ENCODE data around the gene ELL3.
"Not testable (repeated sequence)": the region's sequence is repeated elsewhere in the genome, so short reads cannot be mapped to it uniquely, and the experiment has no call there.

The ELL3 gene

GRCh38 chr15:43776718-43777266, at the start of gene ELL3:
TSS of gene ELL3 (minus strand) at chr15:43776966. CDS start at chr15:43776901, 65 bp downstream.
- peak; percentile 82 for DNase-seq

GRCh38 chr15:43826029-43826507, 49.3 kb upstream of the ELL3 start:
- DNase-seq: no peak

- not testable (repeated sequence) for DNase-seq
These were observed 48.5 kb upstream of the ELL3 start for GRCh38 chr15:43825305-43825704.

- DNase-seq: peak; percentile 97
These were observed 47.8 kb upstream of the ELL3 start, which contains the start of gene MFAP1 for GRCh38 chr15:43824302-43825246. TSS of gene MFAP1 (minus strand) at chr15:43824690. CDS start at chr15:43824569, 121 bp downstream.

GRCh38 chr15:43821505-43821904, 44.7 kb upstream of the ELL3 start:
- DNase-seq: no peak

GRCh38 chr15:43815064-43815463, 38.3 kb upstream of the ELL3 start:
- not testable (repeated sequence) for DNase-seq

- no peak for DNase-seq
These were observed 32.4 kb upstream of the ELL3 start for GRCh38 chr15:43808960-43809678.

- DNase-seq: no peak
These were observed 31.7 kb upstream of the ELL3 start for GRCh38 chr15:43808435-43808950.

- DNase-seq: not testable (repeated sequence)
These were observed 25.9 kb upstream of the ELL3 start for GRCh38 chr15:43802676-43803075.

- DNase-seq: peak; percentile 94
These were observed 23.7 kb upstream of the ELL3 start, which contains the start of gene HYPK for GRCh38 chr15:43800286-43801141. TSS of gene HYPK (plus strand) at chr15:43800599. CDS start at chr15:43800623, 24 bp downstream.

GRCh38 chr15:43799945-43800285, 23.1 kb upstream of the ELL3 start, which contains the start of gene SERINC4:
TSS of gene SERINC4 (minus strand) at chr15:43800220. CDS start at chr15:43799986, 234 bp downstream.
- DNase-seq: no peak

GRCh38 chr15:43799209-43799944, 22.6 kb upstream of the ELL3 start:
- no peak for DNase-seq

- no peak for DNase-seq
These were observed 19.8 kb upstream of the ELL3 start for GRCh38 chr15:43796566-43796965.

GRCh38 chr15:43795997-43796396, 19.2 kb upstream of the ELL3 start:
- no peak for DNase-seq

- DNase-seq: no peak
These were observed 18.4 kb upstream of the ELL3 start for GRCh38 chr15:43795197-43795596.

GRCh38 chr15:43794269-43795037, 17.7 kb upstream of the ELL3 start:
- DNase-seq: no peak

GRCh38 chr15:43793647-43794046, 16.9 kb upstream of the ELL3 start:
- DNase-seq: no peak

- DNase-seq: peak; percentile 48
These were observed 16.2 kb upstream of the ELL3 start for GRCh38 chr15:43792761-43793476.

GRCh38 chr15:43791993-43792760, 15.4 kb upstream of the ELL3 start, which contains the start of gene SERF2:
TSS of gene SERF2 (plus strand) at chr15:43792320. CDS start at chr15:43792377, 57 bp downstream.
- peak; percentile 100 for DNase-seq

Measured in activated CD4-positive, alpha-beta T cell treated with anti-CD3 and anti-CD28 coated beads, Interleukin-10, Interleukin-2, amounts not matched to agents 100 ng/mL and 50 ng/mL, durations not matched to agents 16 hours and 8 hours (primary cell).